ENCODE data around the gene GUCY1A2. TPM values are rescaled to one million over a fixed set of nuclear protein-coding genes. Genes with fewer than 3 reads are reported as not detected.

Gene GUCY1A2
- polyA plus RNA-seq, 3 donors, result not detected

DNA sequence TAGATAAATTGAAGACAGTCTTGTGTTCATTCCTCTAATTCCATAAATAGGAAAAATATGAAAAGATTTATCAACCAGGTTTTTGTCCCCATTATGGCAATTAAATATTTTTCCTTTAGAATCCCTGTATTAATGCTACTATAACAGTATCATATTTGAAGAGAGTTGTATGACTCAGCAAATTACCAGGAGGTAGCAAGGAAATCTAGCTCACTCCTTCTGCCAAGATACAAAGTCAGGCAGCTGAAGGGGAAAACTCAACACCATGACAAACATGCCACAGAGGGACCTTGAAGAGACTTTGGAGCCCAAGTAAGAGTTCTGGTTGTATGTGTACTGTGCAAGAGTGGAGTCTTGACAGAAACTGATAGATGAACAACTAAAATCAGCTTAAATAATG, 143.3 kb downstream of the GUCY1A2 start:
- Mint-ChIP-seq H3K27me3 (ENCODE audit: low read depth in 3 of 3) (no peaks in the 10 kb centered on the region), H3K4me3 (no peak overlapping the region), H3K4me1 (no peaks in the 10 kb centered on the region), H3K36me3 (no peaks in the 10 kb centered on the region), H3K27ac (no peak overlapping the region), H3K9me3 (peaks cover 0 to 6% (median 2%) of the 10 kb centered on the region in 7 donors)
- no peaks in the 10 kb centered on the region for H3K36me3 ChIP-seq (replicated peaks in 1 of 2; ENCODE audit: control insufficient read depth in 1 of 2, insufficient read depth in 2 of 2, low read length in 2 of 2)
- H4K20me1 ChIP-seq (ENCODE audit: insufficient read depth, low read length), result no peaks in the 10 kb centered on the region
- peaks cover 2 to 3% of the 10 kb centered on the region in 2 donors for H3K9me3 ChIP-seq (replicated peaks in 1 of 2; ENCODE audit: control insufficient read depth in 1 of 2, insufficient read depth in 1 of 2, low read length in 2 of 2)
- DNase-seq, result no peak
- no peaks in the 10 kb centered on the region for H3K27me3 ChIP-seq (ENCODE audit: control insufficient read depth in 2 of 2, insufficient read depth in 2 of 2, low read length in 2 of 2)
- H3K4me1 ChIP-seq (ENCODE audit: control insufficient read depth in 1 of 2, insufficient read depth in 2 of 2, low read length in 2 of 2), result no peaks in the 10 kb centered on the region
- H3K79me2 ChIP-seq (ENCODE audit: insufficient read depth, low read length), result no peaks in the 10 kb centered on the region
- no peak overlapping the region for H3K4me2 ChIP-seq (replicated peaks; ENCODE audit: extremely low read depth, low read length, poor library complexity, severe bottlenecking)
- H3K4me3 ChIP-seq (replicated peaks in 1 of 3; ENCODE audit: low read depth in 2 of 3, low read length in 3 of 3), result no peak overlapping the region
- intact Hi-C loops (cut with micrococcal nuclease), result no loop called here
- no peak overlapping the region for H3K27ac ChIP-seq (ENCODE audit: low read depth in 1 of 2, low read length in 2 of 2)
- no peak overlapping the region for H2AFZ ChIP-seq (ENCODE audit: insufficient read depth, low read depth, low read length, poor library complexity, severe bottlenecking)
- H3K9ac ChIP-seq (ENCODE audit: insufficient read depth, low read length, poor library complexity, severe bottlenecking), result no peak overlapping the region
- TF ChIP-seq, protein P1, sequence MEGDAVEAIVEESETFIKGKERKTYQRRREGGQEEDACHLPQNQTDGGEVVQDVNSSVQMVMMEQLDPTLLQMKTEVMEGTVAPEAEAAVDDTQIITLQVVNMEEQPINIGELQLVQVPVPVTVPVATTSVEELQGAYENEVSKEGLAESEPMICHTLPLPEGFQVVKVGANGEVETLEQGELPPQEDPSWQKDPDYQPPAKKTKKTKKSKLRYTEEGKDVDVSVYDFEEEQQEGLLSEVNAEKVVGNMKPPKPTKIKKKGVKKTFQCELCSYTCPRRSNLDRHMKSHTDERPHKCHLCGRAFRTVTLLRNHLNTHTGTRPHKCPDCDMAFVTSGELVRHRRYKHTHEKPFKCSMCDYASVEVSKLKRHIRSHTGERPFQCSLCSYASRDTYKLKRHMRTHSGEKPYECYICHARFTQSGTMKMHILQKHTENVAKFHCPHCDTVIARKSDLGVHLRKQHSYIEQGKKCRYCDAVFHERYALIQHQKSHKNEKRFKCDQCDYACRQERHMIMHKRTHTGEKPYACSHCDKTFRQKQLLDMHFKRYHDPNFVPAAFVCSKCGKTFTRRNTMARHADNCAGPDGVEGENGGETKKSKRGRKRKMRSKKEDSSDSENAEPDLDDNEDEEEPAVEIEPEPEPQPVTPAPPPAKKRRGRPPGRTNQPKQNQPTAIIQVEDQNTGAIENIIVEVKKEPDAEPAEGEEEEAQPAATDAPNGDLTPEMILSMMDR (IDR thresholded peaks at IDR 0.05), result no peak

- H3K79me2 ChIP-seq (ENCODE audit: insufficient read depth, low read length), result no peaks in the 10 kb centered on the region
- no peaks in the 10 kb centered on the region for H3K4me1 Mint-ChIP-seq
Observed at GRCh38 chr11:106872246-106872645, 146.0 kb downstream of the GUCY1A2 start.

More at GRCh38 chr11:106872246-106872645, 146.0 kb downstream of the GUCY1A2 start:
- Histone ChIP-seq H3K27me3 (ENCODE audit: control insufficient read depth in 2 of 2, insufficient read depth in 2 of 2, low read length in 2 of 2) (no peaks in the 10 kb centered on the region), H3K4me1 (ENCODE audit: control insufficient read depth in 1 of 2, insufficient read depth in 2 of 2, low read length in 2 of 2) (no peaks in the 10 kb centered on the region), H3K9ac (ENCODE audit: insufficient read depth, low read length, poor library complexity, severe bottlenecking) (no peak overlapping the region), H3K36me3 (replicated peaks in 1 of 2; ENCODE audit: control insufficient read depth in 1 of 2, insufficient read depth in 2 of 2, low read length in 2 of 2) (no peaks in the 10 kb centered on the region), H3K4me3 (replicated peaks in 1 of 3; ENCODE audit: low read depth in 2 of 3, low read length in 3 of 3) (no peak overlapping the region), H3K9me3 (replicated peaks in 1 of 2; ENCODE audit: control insufficient read depth in 1 of 2, insufficient read depth in 1 of 2, low read length in 2 of 2) (peaks cover 0 to 2% of the 10 kb centered on the region in 2 donors), H3K27ac (ENCODE audit: low read depth in 1 of 2, low read length in 2 of 2) (no peak overlapping the region), H3K4me2 (replicated peaks; ENCODE audit: extremely low read depth, low read length, poor library complexity, severe bottlenecking) (no peak overlapping the region), H2AFZ (ENCODE audit: insufficient read depth, low read depth, low read length, poor library complexity, severe bottlenecking) (no peak overlapping the region), H4K20me1 (ENCODE audit: insufficient read depth, low read length) (no peaks in the 10 kb centered on the region)
- TF ChIP-seq, protein P1 (IDR thresholded peaks at IDR 0.05), result no peak
- intact Hi-C loops (cut with micrococcal nuclease), result no loop called here
- no peak for DNase-seq
- no peak overlapping the region for H3K4me3 Mint-ChIP-seq
- no peak overlapping the region for H3K27ac Mint-ChIP-seq
- H3K36me3 Mint-ChIP-seq, result no peaks in the 10 kb centered on the region
- no peaks in the 10 kb centered on the region for H3K27me3 Mint-ChIP-seq (ENCODE audit: low read depth in 3 of 3)
- H3K9me3 Mint-ChIP-seq, result peaks cover 0 to 7% (median 2%) of the 10 kb centered on the region in 7 donors

All from CD14-positive monocyte (primary cell).